NB4 (cell line): ENCODE results near the gene MC4R.

Source experiments
- DNase-seq: peaks from one replicate; pipeline ENCODE4 v3.0.0; 2010; ENCODE audit warnings: low read depth
- H3K4me3 ChIP-seq: one replicate; pipeline ENCODE4 v1.5.1; 2011; ENCODE audit warnings: mild to moderate bottlenecking, low read depth, low read length, moderate library complexity
- CTCF ChIP-seq: IDR thresholded peaks from one replicate; pipeline ENCODE4 v1.5.1; 2012; ENCODE audit warnings: low read depth, low read length
- MAX ChIP-seq: IDR thresholded peaks from 2 replicates; pipeline ENCODE4 v1.6.1; 2011; ENCODE audit warnings: low read depth, low read length
- MYC ChIP-seq: IDR thresholded peaks from 2 replicates; pipeline ENCODE4 v1.6.1; 2011; ENCODE audit warnings: low read depth, low read length
- POLR2A ChIP-seq: IDR thresholded peaks from 2 replicates; pipeline ENCODE4 v1.6.1; 2011; ENCODE audit warnings: mild to moderate bottlenecking; ENCODE audit not compliant: insufficient read length; ENCODE audit errors: extremely low read depth

The MC4R gene

GRCh38 chr18:60404486-60405085 lies 32.0 kb upstream of the MC4R start:
- H3K4me3 ChIP-seq = no peak overlapping the region
- no peak for DNase-seq
- TF ChIP-seq MAX (no peak), POLR2A (no peak), CTCF (no peak), MYC (no peak)

- TF ChIP-seq POLR2A (no peak), CTCF (no peak), MYC (no peak), MAX (no peak)
- H3K4me3 ChIP-seq = no peak overlapping the region
- no peak for DNase-seq
These were observed 28.8 kb upstream of the MC4R start for GRCh38 chr18:60401346-60401745.

GRCh38 chr18:60391571-60392226 lies 19.1 kb upstream of the MC4R start:
- DNase-seq = no peak
- TF ChIP-seq CTCF = no peak
- TF ChIP-seq POLR2A = no peak
- no peak for TF ChIP-seq MAX
- no peak for TF ChIP-seq MYC
- no peak overlapping the region for H3K4me3 ChIP-seq

GRCh38 chr18:60389314-60389713 lies 16.7 kb upstream of the MC4R start:
- TF ChIP-seq POLR2A = no peak
- TF ChIP-seq CTCF = no peak
- TF ChIP-seq MAX = no peak
- TF ChIP-seq MYC = no peak
- no peak for DNase-seq
- no peak overlapping the region for H3K4me3 ChIP-seq

- H3K4me3 ChIP-seq = no peak overlapping the region
- TF ChIP-seq MYC = no peak
- no peak for TF ChIP-seq CTCF
- no peak for TF ChIP-seq POLR2A
- no peak for TF ChIP-seq MAX
- no peak for DNase-seq
These were observed 13.1 kb upstream of the MC4R start for GRCh38 chr18:60385693-60386092.
